Measurements from ENCODE around the gene SCGB1D4. TPM values are rescaled to one million over a fixed set of nuclear protein-coding genes. Genes with fewer than 3 reads are reported as not detected.
A peak's percentile ranks its signal among the peaks of the same experiment; 100 is the strongest.

SCGB1D4 gene
- total RNA-seq, 1 experiment from 2014 or later, result not detected

DNA sequence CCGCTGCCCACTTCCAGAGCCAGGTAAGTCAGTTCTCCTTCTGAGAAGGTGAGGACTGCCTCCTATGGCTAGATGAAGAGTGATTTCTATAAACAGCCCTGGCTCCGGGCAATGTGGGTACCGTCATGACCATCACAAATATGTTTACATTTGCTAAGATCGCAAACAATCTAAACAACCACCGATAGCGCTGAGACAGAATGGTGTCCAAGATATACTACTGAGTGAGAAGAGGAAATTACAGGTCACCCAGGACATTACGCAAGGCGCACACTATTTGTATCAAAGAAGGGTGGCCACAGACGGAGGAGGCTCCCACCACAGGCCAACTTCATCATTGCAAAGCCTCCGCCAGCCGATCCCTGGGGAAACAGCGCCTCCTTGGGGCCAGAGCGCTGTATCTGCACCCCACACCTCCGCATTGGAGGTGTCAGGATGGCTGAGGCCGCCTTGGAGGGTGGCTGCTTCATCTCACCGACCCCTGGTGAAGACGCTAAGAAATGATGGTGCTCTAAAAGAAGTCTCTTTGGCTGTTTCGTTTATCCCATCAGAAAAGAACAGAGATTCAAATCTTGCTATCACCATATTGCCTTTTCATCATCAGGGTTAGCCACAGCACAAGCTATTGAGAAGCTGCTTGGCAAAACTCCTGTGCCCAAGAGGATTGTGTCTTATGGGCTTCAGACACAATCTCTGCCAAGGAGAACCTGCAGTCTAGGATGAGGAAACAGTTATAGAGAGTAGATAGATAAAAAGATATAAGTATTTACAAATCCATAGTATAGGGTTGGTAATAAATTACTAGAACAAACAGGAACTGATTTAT is 26.1 kb upstream of the SCGB1D4 start:
- Histone ChIP-seq H3K36me3 (replicated peaks; ENCODE audit: control insufficient read depth, insufficient read depth, low read length) (no peaks in the 10 kb centered on the region), H3K4me3 (ENCODE audit: insufficient read depth, low read depth, low read length) (no peak overlapping the region), H3K27me3 (ENCODE audit: control insufficient read depth, insufficient read depth, low read length) (no peaks in the 10 kb centered on the region)
- peak; percentile 83 for DNase-seq

DNA sequence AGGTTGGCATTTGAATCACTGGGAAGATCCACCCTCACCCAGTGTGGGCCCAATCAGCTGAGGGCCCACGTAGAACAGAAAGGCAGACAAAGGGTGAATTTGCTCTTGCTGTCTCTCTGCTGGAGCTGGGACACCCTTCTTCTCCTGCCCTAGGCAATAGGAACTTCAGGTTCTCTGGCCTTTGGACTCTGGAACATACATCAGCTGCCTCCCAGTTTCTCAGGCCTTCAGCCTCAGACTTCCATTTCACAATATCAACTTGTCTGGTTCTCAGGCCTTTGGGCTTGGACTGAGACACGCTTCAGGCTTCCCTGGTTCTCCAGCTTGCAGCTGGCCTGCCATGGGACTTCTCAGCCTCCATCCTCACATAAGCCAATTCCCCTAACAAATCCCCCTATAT is 23.6 kb upstream of the SCGB1D4 start:
- H3K27me3 ChIP-seq (ENCODE audit: control insufficient read depth, insufficient read depth, low read length), result no peaks in the 10 kb centered on the region
- no peak for DNase-seq
- no peak overlapping the region for H3K4me3 ChIP-seq (ENCODE audit: insufficient read depth, low read depth, low read length)
- H3K36me3 ChIP-seq (replicated peaks; ENCODE audit: control insufficient read depth, insufficient read depth, low read length), result no peaks in the 10 kb centered on the region

DNA sequence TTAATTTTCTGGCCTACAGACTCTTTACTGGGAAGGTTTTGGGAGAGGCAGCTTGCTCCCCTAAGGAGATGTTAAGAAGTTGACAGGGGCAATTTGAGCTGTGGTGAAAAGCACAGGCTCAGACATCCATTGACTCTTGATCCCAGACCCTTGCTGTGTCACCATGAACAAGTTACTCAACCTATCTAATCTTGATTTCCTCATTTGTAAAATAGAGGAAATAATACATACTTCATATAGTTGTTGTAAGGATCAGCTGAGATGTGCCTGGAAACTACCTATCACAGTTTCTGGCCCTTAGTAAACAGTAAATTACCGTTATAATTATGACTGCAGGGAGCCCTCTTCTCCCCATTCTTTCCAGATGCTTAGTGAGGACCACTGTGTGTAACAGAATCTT is 16.6 kb upstream of the SCGB1D4 start:
- no peaks in the 10 kb centered on the region for H3K36me3 ChIP-seq (replicated peaks; ENCODE audit: control insufficient read depth, insufficient read depth, low read length)
- H3K4me3 ChIP-seq (ENCODE audit: insufficient read depth, low read depth, low read length), result no peak overlapping the region
- H3K27me3 ChIP-seq (ENCODE audit: control insufficient read depth, insufficient read depth, low read length), result no peaks in the 10 kb centered on the region
- DNase-seq, result no peak

DNA sequence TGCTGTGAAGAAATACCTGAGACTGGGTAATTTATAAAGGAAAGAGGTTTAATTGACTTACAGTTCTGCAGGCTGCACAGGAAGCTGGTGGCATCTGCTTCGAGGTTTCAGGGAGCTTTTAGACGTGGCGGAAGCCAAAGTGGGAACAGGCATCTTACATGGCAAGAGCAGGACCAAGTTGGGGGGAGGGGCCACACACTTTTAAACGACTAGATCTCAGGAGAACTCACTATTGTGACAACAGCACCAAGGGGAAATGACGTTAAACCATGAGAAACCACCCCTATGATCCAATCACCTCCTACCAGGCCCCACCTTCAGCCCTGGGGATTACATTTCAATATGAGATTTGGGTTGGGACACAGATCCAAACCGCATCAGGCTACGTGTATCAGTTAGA is 11.1 kb upstream of the SCGB1D4 start:
- no peaks in the 10 kb centered on the region for H3K36me3 ChIP-seq (replicated peaks; ENCODE audit: control insufficient read depth, insufficient read depth, low read length)
- no peaks in the 10 kb centered on the region for H3K27me3 ChIP-seq (ENCODE audit: control insufficient read depth, insufficient read depth, low read length)
- H3K4me3 ChIP-seq (ENCODE audit: insufficient read depth, low read depth, low read length), result no peak overlapping the region
- no peak for DNase-seq

DNA sequence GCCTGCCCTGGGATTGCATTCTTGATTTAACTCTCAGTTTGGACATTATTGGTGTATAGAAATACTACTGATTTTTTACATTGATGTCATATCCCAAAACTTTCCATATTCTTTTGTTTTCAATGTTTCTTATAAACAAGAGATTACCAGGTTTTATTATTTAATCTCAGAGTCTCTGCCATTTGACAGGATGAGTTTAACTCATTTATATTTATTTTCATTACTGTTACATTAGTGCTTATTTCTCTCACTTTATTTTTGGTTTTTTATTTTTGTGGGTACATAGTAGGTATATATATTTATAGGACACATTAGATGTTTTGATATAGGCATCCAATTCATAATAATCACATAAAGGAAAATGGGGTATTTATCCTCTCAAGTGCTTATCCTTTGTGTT is 9.1 kb upstream of the SCGB1D4 start:
- no peak overlapping the region for H3K4me3 ChIP-seq (ENCODE audit: insufficient read depth, low read depth, low read length)
- no peaks in the 10 kb centered on the region for H3K27me3 ChIP-seq (ENCODE audit: control insufficient read depth, insufficient read depth, low read length)
- no peaks in the 10 kb centered on the region for H3K36me3 ChIP-seq (replicated peaks; ENCODE audit: control insufficient read depth, insufficient read depth, low read length)
- DNase-seq, result no peak

DNA sequence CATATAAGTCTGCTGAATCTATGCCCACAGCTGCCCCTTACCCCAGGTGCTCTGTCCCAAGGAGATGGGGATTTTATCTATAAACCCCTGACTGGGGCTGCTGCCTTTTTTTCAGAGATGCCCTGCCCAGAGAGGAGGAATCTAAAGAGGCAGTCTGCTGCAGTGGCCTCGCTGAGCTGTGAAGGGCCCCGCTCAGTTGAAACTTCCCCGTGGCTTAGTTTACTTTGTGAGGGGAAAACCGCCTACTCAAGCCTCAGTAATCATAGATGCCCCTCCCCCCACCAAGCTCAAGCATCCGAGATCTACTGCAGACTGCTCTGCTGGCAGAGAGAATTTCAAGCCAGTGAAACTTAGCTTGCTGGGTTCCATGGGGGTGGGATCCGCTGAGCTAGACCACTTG is 7.4 kb upstream of the SCGB1D4 start:
- H3K27me3 ChIP-seq (ENCODE audit: control insufficient read depth, insufficient read depth, low read length), result no peaks in the 10 kb centered on the region
- H3K36me3 ChIP-seq (replicated peaks; ENCODE audit: control insufficient read depth, insufficient read depth, low read length), result no peaks in the 10 kb centered on the region
- no peak overlapping the region for H3K4me3 ChIP-seq (ENCODE audit: insufficient read depth, low read depth, low read length)
- no peak for DNase-seq

DNA sequence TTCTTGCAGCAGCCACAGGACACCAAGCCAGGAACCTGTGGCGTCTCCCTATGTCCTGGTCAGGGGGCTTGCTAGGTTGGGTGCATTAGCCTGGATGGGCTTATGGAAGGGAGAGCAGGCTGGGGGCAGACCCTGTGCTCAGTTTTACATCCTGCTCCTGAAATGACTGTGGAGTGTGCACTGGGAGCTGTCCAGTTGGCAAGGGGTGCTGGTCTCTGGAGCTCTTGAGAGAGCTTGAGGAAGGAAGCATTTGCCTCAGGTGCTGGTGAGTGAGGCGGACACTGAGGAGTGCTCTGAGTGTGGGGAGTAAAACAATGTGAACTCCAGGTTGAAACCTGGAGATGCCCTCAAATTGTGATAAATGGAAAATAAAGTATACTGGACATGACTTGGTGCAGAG is 3.4 kb downstream of the SCGB1D4 start:
- DNase-seq, result peak; percentile 34
- H3K27me3 ChIP-seq (ENCODE audit: control insufficient read depth, insufficient read depth, low read length), result no peaks in the 10 kb centered on the region; the same call in 1 of the 2 replicates
- H3K36me3 ChIP-seq (replicated peaks; ENCODE audit: control insufficient read depth, insufficient read depth, low read length), result no peaks in the 10 kb centered on the region
- no peak overlapping the region for H3K4me3 ChIP-seq (ENCODE audit: insufficient read depth, low read depth, low read length)

DNA sequence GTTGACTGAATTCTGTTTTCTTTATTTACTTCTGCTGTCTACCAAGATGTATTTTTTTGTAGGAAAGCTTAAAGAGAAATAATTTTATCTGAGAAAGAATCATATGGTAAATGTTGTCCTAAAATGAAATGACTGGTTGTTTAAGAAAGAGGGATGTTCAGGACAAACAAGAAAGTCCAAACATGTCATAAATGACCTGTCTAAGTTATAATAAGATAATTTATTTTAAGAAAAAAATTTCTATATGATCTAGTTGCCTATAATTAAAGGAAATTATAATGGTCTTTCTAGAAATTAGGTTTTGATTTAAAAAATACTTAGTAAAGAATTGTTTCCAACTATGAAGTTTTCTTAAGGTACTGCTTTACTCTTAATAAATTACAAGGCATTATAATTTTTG is 18.4 kb downstream of the SCGB1D4 start:
- Histone ChIP-seq H3K4me3 (ENCODE audit: insufficient read depth, low read depth, low read length) (no peak overlapping the region), H3K27me3 (ENCODE audit: control insufficient read depth, insufficient read depth, low read length) (no peaks in the 10 kb centered on the region), H3K36me3 (replicated peaks; ENCODE audit: control insufficient read depth, insufficient read depth, low read length) (no peaks in the 10 kb centered on the region)
- no peak for DNase-seq

DNA sequence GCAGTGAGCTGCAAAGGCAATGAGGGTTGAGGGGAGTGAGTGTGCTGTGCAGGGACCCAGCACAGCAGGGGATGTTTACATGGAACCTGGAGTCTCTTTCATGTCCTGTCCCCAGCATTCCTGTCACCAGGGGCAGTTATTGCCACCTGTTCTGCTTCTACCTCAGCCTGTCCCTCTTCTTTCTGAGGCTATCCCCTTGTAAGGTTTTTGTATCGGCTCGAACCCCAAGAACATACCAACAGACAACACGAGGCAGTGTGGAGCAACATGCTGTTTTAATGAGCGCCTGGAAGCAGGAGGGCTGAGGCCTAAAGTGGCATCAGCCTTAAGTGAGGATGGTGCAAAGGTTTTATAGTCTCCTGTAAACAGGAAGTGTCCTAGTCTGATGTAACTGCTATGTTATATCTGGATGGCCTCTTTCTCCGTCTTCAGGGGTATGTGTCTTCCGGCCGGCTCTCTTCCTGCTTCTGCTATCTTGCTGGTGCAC is 25.0 kb downstream of the SCGB1D4 start:
- DNase-seq, result peak; percentile 28
- H3K27me3 ChIP-seq (ENCODE audit: control insufficient read depth, insufficient read depth, low read length), result no peaks in the 10 kb centered on the region
- H3K4me3 ChIP-seq (ENCODE audit: insufficient read depth, low read depth, low read length), result no peak overlapping the region
- no peaks in the 10 kb centered on the region for H3K36me3 ChIP-seq (replicated peaks; ENCODE audit: control insufficient read depth, insufficient read depth, low read length)

DNA sequence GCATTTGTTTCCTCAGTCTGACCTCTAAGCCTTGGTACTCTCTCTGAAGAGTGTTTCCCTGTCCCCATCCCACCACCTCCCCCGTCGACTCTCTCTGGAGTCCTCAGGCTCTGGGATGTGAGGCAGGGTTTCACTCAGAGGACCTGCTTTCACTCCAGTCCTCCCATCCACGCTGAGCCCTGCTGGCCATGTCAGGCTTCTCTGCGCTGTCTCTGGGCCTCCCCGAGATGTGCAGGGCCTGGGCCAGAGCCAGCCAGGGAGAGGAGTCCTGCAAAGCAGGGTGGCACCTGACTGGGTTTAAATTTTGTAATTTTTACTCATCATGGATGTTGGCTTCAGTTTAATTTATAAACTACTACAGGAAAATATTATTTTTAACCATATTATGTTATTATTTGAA is 25.6 kb downstream of the SCGB1D4 start:
- Histone ChIP-seq H3K4me3 (ENCODE audit: insufficient read depth, low read depth, low read length) (no peak overlapping the region), H3K27me3 (ENCODE audit: control insufficient read depth, insufficient read depth, low read length) (no peaks in the 10 kb centered on the region), H3K36me3 (replicated peaks; ENCODE audit: control insufficient read depth, insufficient read depth, low read length) (no peaks in the 10 kb centered on the region)
- peak; percentile 16 for DNase-seq

DNA sequence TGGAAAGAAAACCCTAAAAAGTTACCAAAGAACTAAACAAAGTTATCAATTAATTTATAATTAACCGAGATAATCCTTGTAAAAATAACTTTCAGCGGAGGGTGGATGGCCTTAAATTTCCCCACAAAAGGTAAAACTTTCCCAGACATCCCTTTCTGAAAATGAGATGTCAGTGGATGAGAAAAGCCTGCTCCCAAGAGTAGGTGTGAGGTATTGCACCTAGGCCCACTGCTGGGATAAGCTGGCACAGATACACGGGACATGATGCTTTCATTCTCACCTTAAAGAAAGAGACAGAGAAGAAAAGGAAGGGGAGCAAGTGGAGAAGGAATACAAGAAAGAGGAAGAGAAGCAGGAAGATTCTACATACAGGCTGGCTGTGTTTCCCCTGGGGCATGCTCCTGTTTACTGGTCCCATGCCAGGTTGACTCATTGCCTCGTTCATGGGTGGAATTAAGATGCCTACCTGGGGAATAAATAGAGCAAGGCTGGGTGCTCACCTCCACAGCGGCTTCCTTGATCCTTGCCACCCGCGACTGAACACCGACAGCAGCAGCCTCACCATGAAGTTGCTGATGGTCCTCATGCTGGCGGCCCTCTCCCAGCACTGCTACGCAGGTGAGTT is 29.1 kb downstream of the SCGB1D4 start, which contains the start of gene SCGB2A2:
Gene SCGB2A2 (plus strand): TSS at position 505 of the 625 bp plus-strand sequence. CDS start 59 bp downstream, at position 564.
- peak; percentile 41 for DNase-seq
- Histone ChIP-seq H3K4me3 (ENCODE audit: insufficient read depth, low read depth, low read length) (no peak within 1 kb of the TSS), H3K36me3 (replicated peaks; ENCODE audit: control insufficient read depth, insufficient read depth, low read length) (no peaks in the 10 kb centered on the region), H3K27me3 (ENCODE audit: control insufficient read depth, insufficient read depth, low read length) (no peaks in the 10 kb centered on the region)

DNA sequence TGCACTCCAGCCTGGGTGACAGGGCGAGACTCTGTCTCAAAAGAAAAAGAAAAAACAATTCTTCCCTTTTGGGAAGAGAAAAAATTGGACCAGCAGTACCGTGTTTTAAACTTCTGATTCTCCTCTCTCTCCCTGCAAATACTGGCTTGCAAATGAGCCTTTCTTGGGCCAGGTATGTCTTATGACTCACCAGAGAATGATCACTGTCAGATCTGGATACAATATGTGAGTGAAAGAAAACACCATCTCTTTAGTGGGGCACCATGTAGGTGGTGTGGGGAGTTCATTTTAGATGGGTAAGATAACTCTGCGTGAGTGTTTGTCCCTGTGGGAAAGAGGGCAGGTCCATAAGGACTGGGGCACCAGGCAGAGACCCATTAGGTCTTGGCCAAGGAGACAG is 31.3 kb downstream of the SCGB1D4 start:
- DNase-seq, result no peak
- no peaks in the 10 kb centered on the region for H3K36me3 ChIP-seq (replicated peaks; ENCODE audit: control insufficient read depth, insufficient read depth, low read length)
- H3K27me3 ChIP-seq (ENCODE audit: control insufficient read depth, insufficient read depth, low read length), result no peaks in the 10 kb centered on the region
- H3K4me3 ChIP-seq (ENCODE audit: insufficient read depth, low read depth, low read length), result no peak overlapping the region

DNA sequence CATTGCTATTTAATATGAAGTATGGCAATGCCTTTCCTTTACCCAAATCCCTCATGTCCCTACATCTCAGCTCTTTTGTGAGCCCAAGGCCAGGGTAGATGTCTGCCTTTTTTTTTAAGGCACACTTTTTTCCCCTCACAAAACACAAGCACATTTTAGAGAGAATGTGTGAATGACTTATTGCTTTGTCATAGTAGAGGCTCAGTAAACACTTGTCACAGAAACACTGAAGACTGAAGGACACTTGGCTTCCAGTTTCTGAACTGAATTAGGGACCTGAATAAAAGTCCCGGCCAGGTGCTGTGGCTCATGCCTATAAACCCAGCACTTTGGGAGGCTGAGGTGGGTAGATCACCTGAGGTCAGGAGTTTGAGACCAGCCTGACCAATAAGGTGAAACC is 31.8 kb downstream of the SCGB1D4 start:
- no peaks in the 10 kb centered on the region for H3K36me3 ChIP-seq (replicated peaks; ENCODE audit: control insufficient read depth, insufficient read depth, low read length)
- DNase-seq, result no peak
- no peaks in the 10 kb centered on the region for H3K27me3 ChIP-seq (ENCODE audit: control insufficient read depth, insufficient read depth, low read length)
- H3K4me3 ChIP-seq (ENCODE audit: insufficient read depth, low read depth, low read length), result no peak overlapping the region

DNA sequence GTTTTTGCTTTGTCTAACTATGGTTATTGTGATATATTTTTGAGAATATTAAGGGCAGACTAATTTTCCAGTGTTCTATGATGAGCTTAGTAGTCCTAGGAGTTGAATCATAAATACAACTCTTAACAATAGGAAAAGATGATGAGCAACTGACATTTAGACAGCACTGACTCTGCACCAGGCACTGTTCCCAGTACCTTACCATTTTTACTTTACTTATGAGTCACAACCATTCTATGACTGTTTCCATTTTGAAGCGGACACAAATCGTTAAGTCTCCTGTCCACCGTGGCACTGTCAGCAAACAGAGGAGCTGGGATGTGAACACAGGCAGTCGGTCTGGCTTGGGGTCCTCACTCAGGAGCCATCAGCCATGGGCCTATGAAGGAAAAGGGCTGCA is 32.3 kb downstream of the SCGB1D4 start:
- Histone ChIP-seq H3K36me3 (replicated peaks; ENCODE audit: control insufficient read depth, insufficient read depth, low read length) (no peaks in the 10 kb centered on the region), H3K4me3 (ENCODE audit: insufficient read depth, low read depth, low read length) (no peak overlapping the region), H3K27me3 (ENCODE audit: control insufficient read depth, insufficient read depth, low read length) (no peaks in the 10 kb centered on the region)
- DNase-seq, result no peak

DNA sequence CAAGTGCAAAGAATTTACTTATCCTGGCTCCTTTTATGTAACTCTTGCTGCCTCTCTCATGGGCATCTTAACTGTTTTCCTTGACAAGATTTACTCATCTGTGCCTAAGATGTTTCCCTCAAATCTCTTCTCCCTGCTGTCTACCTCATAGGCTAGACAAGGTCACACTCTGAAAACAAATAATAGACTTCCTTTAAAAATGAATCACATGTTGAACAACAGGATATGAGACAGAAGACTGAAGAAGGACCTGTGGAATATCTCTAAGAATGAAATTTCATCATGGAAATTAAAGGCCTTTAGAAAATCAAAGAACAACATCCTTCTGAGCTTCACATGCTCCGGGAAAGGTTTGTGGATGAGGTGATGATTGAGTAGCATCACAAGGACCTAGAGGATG is 34.9 kb downstream of the SCGB1D4 start:
- Histone ChIP-seq H3K36me3 (replicated peaks; ENCODE audit: control insufficient read depth, insufficient read depth, low read length) (no peaks in the 10 kb centered on the region), H3K4me3 (ENCODE audit: insufficient read depth, low read depth, low read length) (no peak overlapping the region), H3K27me3 (ENCODE audit: control insufficient read depth, insufficient read depth, low read length) (no peaks in the 10 kb centered on the region)
- no peak for DNase-seq

Measured in H7 (cell line).